ENCODE measurements around the gene SUGCT.

- TF ChIP-seq, protein P1, sequence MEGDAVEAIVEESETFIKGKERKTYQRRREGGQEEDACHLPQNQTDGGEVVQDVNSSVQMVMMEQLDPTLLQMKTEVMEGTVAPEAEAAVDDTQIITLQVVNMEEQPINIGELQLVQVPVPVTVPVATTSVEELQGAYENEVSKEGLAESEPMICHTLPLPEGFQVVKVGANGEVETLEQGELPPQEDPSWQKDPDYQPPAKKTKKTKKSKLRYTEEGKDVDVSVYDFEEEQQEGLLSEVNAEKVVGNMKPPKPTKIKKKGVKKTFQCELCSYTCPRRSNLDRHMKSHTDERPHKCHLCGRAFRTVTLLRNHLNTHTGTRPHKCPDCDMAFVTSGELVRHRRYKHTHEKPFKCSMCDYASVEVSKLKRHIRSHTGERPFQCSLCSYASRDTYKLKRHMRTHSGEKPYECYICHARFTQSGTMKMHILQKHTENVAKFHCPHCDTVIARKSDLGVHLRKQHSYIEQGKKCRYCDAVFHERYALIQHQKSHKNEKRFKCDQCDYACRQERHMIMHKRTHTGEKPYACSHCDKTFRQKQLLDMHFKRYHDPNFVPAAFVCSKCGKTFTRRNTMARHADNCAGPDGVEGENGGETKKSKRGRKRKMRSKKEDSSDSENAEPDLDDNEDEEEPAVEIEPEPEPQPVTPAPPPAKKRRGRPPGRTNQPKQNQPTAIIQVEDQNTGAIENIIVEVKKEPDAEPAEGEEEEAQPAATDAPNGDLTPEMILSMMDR (IDR thresholded peaks at IDR 0.05; ENCODE audit: low read length) = no peak
- no peak for TF ChIP-seq EZH2 (optimal IDR thresholded peaks at IDR 0.05; ENCODE audit: low read depth, low read length)
- no peak for TF ChIP-seq EZH2phosphoT487 (IDR thresholded peaks at IDR 0.05; ENCODE audit: low read length)
Measured at GRCh38 chr7:40437936-40438634, 303.3 kb downstream of the SUGCT start.
